ENCODE results near the gene PTGR3. TPM values are rescaled to one million over a fixed set of nuclear protein-coding genes. Genes with fewer than 3 reads are reported as not detected.

Gene PTGR3, protein sequence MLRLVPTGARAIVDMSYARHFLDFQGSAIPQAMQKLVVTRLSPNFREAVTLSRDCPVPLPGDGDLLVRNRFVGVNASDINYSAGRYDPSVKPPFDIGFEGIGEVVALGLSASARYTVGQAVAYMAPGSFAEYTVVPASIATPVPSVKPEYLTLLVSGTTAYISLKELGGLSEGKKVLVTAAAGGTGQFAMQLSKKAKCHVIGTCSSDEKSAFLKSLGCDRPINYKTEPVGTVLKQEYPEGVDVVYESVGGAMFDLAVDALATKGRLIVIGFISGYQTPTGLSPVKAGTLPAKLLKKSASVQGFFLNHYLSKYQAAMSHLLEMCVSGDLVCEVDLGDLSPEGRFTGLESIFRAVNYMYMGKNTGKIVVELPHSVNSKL
- total RNA-seq (10 to 100 TPM; 21.7 to 22.2 TPM), polyA plus RNA-seq (10 to 100 TPM; 10.1 to 21.2 TPM)
- long read RNA-seq, donor 1, full-length matches to known transcripts, result 15 of 15 reads
- long read RNA-seq, donor 1, partial matches to known transcripts, result 0 of 15 reads
- long read RNA-seq, donor 1, other reads (novel, unspliced or antisense), result 0 of 15 reads
- long read RNA-seq, donor 2, full-length matches to known transcripts, result 6 of 12 reads
- long read RNA-seq, donor 2, partial matches to known transcripts, result 6 of 12 reads
- long read RNA-seq, donor 2, other reads (novel, unspliced or antisense), result 0 of 12 reads
- long read RNA-seq, donor 3, full-length matches to known transcripts, result 9 of 9 reads
- long read RNA-seq, donor 3, partial matches to known transcripts, result 0 of 9 reads
- long read RNA-seq, donor 3, other reads (novel, unspliced or antisense), result 0 of 9 reads
- long read RNA-seq, donor 4, full-length matches to known transcripts, result 8 of 8 reads
- long read RNA-seq, donor 4, partial matches to known transcripts, result 0 of 8 reads
- long read RNA-seq, donor 4, other reads (novel, unspliced or antisense), result 0 of 8 reads
- long read RNA-seq, donor 5, full-length matches to known transcripts, result 13 of 13 reads
- long read RNA-seq, donor 5, partial matches to known transcripts, result 0 of 13 reads
- long read RNA-seq, donor 5, other reads (novel, unspliced or antisense), result 0 of 13 reads

DNA sequence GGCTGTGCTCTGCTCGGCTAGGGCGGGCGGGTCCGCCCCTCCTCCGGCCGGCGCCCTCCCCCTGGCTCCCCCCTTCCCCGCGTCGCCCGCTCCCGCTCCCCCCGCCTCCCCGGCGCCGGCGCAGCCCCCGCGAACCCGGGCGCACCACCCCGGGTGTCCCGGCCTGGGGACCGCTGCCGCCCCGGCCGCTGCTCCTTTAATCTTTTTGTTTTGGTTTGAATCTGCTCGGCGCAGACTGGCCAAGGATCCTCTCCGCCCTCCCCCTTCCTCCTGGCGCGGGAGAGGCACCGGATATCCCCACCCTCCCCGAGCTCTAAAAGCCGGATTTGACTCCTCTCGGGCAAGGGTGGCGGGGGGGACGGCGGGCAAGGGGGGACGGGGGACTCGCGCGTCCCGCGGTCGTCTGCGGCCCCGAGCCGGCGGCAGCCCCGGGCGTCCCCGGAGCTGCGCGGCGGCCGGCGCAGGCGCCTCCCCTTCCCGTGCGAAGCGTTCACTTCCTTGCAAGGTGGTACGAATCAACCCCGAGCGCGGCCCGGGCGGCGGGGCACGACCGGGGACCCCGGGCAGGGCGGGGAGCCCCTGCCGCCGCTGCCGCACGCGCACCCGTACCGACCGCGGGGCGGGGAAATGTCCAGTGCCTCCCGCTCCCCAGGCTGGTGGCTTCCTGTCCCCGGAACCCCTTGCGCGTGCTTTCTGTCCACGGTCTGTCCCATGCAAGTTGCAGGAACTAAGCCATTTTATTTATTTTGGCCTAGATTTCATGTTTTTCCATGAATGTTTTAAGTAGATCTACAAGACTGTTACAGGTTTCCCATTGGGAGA, at the start of gene PTGR3:
Gene PTGR3, minus strand, starts transcription at position 11 of the 822 bp plus-strand sequence. CDS start 81 bp downstream, outside the sequence.
- peak; percentile 56 for ATAC-seq (ENCODE audit: insufficient read depth, low FRiP score)
- WGBS, 2 donors, result 0 to 1% methylated on average over 52 to 87 of the region's 88 CpGs
- H3K36me3 ChIP-seq (ENCODE audit: control insufficient read depth in 4 of 4, insufficient read depth in 4 of 4, low read length in 4 of 4), result peaks cover 0 to 6% (median 0%) of the 10 kb centered on the region in 4 donors
- TF ChIP-seq, protein P1, sequence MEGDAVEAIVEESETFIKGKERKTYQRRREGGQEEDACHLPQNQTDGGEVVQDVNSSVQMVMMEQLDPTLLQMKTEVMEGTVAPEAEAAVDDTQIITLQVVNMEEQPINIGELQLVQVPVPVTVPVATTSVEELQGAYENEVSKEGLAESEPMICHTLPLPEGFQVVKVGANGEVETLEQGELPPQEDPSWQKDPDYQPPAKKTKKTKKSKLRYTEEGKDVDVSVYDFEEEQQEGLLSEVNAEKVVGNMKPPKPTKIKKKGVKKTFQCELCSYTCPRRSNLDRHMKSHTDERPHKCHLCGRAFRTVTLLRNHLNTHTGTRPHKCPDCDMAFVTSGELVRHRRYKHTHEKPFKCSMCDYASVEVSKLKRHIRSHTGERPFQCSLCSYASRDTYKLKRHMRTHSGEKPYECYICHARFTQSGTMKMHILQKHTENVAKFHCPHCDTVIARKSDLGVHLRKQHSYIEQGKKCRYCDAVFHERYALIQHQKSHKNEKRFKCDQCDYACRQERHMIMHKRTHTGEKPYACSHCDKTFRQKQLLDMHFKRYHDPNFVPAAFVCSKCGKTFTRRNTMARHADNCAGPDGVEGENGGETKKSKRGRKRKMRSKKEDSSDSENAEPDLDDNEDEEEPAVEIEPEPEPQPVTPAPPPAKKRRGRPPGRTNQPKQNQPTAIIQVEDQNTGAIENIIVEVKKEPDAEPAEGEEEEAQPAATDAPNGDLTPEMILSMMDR (IDR thresholded peaks at IDR 0.05; ENCODE audit: control extremely low read depth, extremely low read depth), result no peak
- H3K27me3 ChIP-seq (ENCODE audit: control insufficient read depth in 3 of 3, insufficient read depth in 3 of 3, low read length in 2 of 3), result peaks cover 0 to 1% (median 0%) of the 10 kb centered on the region in 3 donors
- no peaks in the 10 kb centered on the region for H3K9me3 ChIP-seq (ENCODE audit: control insufficient read depth in 4 of 4, insufficient read depth in 3 of 4, low read length in 3 of 4)
- peak within 1 kb of the TSS; percentile 85 to 91 for H3K9ac ChIP-seq (ENCODE audit: insufficient read depth in 1 of 2, low read length in 2 of 2)
- DNase-seq, result peak; percentile 95 to 97 (median 95)
- H3K4me1 ChIP-seq (ENCODE audit: control insufficient read depth in 5 of 5, insufficient read depth in 5 of 5, low read length in 5 of 5), result peaks cover 4 to 44% (median 15%) of the 10 kb centered on the region in 5 donors
- peak within 1 kb of the TSS; percentile 73 for H3K4me3 ChIP-seq
- peak within 1 kb of the TSS; percentile 99 for H3K27ac ChIP-seq (ENCODE audit: low read depth in 1 of 2, low read length in 1 of 2)

DNA sequence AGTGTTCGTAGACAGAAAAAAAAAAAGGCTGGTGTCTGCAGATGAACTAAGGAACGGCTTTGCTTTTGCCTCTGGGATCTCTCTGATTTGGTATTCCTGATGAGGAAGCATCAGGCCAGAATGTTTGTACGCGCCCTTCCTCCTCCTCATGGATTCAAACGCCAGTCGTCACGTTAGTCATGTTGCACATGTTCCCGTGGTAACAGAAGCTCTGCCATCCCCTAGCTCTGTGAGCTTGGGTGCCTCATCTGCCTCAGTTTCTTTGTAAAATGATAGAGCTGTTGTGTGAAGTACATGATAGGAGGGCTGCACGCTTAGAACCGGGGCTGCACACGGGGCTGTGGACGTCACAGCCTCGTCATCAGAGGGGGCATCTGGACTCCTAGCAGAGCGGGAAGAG, 48.7 kb upstream of the PTGR3 start:
- WGBS, 2 donors, result 82% methylated on average over 14 of the region's 14 CpGs
- H3K4me1 ChIP-seq (ENCODE audit: control insufficient read depth in 5 of 5, insufficient read depth in 5 of 5, low read length in 5 of 5), result peaks cover 0 to 44% (median 8%) of the 10 kb centered on the region in 5 donors
- H3K27ac ChIP-seq (ENCODE audit: low read depth in 1 of 2, low read length in 1 of 2), result no peak overlapping the region
- H3K9me3 ChIP-seq (ENCODE audit: control insufficient read depth in 4 of 4, insufficient read depth in 3 of 4, low read length in 3 of 4), result no peaks in the 10 kb centered on the region
- H3K36me3 ChIP-seq (ENCODE audit: control insufficient read depth in 4 of 4, insufficient read depth in 4 of 4, low read length in 4 of 4), result peaks cover 0 to 3% (median 0%) of the 10 kb centered on the region in 4 donors
- DNase-seq (no peak), ATAC-seq (ENCODE audit: insufficient read depth, low FRiP score) (no peak)
- no peaks in the 10 kb centered on the region for H3K27me3 ChIP-seq (ENCODE audit: control insufficient read depth in 3 of 3, insufficient read depth in 3 of 3, low read length in 2 of 3)
- H3K4me3 ChIP-seq, result no peak overlapping the region
- TF ChIP-seq, protein P1 (IDR thresholded peaks at IDR 0.05; ENCODE audit: control extremely low read depth, extremely low read depth), result no peak
- H3K9ac ChIP-seq (ENCODE audit: insufficient read depth in 1 of 2, low read length in 2 of 2), result no peak overlapping the region

DNA sequence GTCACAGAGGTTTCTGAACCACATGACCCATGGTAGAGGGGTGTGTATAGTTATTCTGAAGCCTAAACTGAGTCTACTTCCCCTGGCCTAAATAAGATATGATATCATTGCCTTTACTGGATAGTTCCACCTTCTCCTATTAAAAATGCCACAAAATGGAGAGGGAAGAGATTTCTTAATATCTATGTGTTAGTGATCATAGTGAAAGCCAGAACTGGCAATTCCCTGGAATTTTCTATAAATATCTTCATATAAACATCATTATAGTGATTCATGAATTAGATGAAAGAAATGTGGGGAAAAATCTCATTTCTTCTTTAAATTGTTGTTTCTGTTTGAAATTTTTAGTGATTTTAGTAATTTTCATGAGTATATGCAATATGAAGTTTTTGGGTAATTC, 47.4 kb upstream of the PTGR3 start:
- Histone ChIP-seq H3K27ac (ENCODE audit: low read depth in 1 of 2, low read length in 1 of 2) (no peak overlapping the region), H3K4me1 (ENCODE audit: control insufficient read depth in 5 of 5, insufficient read depth in 5 of 5, low read length in 5 of 5) (peaks cover 0 to 56% (median 8%) of the 10 kb centered on the region in 5 donors), H3K9ac (ENCODE audit: insufficient read depth in 1 of 2, low read length in 2 of 2) (no peak overlapping the region), H3K36me3 (ENCODE audit: control insufficient read depth in 4 of 4, insufficient read depth in 4 of 4, low read length in 4 of 4) (peaks cover 0 to 1% (median 0%) of the 10 kb centered on the region in 4 donors), H3K27me3 (ENCODE audit: control insufficient read depth in 3 of 3, insufficient read depth in 3 of 3, low read length in 2 of 3) (no peaks in the 10 kb centered on the region), H3K4me3 (no peak overlapping the region), H3K9me3 (ENCODE audit: control insufficient read depth in 4 of 4, insufficient read depth in 3 of 4, low read length in 3 of 4) (no peaks in the 10 kb centered on the region)
- no peak for DNase-seq
- TF ChIP-seq, protein P1 (IDR thresholded peaks at IDR 0.05; ENCODE audit: control extremely low read depth, extremely low read depth), result no peak
- no peak for ATAC-seq (ENCODE audit: insufficient read depth, low FRiP score)

Measured in lung (tissue), 16 donors.